ENCODE data around the gene RTN4IP1. TPM values are rescaled to one million over a fixed set of nuclear protein-coding genes. Genes with fewer than 3 reads are reported as not detected.

The RTN4IP1 gene
- total and polyA plus RNA-seq, 10 of the 15 experiments (the other 5 are each of a cell fraction or from before 2014, with no cell fraction given), result 8.2 to 17.0 (median 9.8) TPM

DNA sequence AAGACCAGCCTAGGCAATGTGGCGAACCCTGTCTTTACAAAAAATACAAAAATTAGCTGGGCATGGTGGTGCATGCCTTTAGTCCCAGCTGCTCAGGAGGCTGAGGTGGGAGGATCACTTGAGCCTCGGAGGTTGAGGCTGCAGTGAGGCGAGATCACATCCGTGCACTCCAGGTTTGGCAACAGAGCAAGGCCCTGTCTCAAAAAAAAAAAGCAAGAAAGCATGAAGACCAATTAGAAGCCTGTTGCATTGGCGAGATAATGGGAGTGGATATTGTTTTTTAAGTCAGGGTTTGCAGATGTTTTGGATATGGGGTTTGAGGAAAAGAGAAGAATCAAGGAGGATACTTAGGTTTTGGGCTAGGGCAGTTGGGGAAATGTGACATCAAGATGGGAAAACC lies 5.3 kb upstream of the RTN4IP1 start (continued):
- TF ChIP-seq, protein P1, sequence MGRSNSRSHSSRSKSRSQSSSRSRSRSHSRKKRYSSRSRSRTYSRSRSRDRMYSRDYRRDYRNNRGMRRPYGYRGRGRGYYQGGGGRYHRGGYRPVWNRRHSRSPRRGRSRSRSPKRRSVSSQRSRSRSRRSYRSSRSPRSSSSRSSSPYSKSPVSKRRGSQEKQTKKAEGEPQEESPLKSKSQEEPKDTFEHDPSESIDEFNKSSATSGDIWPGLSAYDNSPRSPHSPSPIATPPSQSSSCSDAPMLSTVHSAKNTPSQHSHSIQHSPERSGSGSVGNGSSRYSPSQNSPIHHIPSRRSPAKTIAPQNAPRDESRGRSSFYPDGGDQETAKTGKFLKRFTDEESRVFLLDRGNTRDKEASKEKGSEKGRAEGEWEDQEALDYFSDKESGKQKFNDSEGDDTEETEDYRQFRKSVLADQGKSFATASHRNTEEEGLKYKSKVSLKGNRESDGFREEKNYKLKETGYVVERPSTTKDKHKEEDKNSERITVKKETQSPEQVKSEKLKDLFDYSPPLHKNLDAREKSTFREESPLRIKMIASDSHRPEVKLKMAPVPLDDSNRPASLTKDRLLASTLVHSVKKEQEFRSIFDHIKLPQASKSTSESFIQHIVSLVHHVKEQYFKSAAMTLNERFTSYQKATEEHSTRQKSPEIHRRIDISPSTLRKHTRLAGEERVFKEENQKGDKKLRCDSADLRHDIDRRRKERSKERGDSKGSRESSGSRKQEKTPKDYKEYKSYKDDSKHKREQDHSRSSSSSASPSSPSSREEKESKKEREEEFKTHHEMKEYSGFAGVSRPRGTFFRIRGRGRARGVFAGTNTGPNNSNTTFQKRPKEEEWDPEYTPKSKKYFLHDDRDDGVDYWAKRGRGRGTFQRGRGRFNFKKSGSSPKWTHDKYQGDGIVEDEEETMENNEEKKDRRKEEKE (IDR thresholded peaks at IDR 0.05), result no peak
- no peak for TF ChIP-seq HDAC2 (IDR thresholded peaks at IDR 0.05)
- TF ChIP-seq, protein P2, sequence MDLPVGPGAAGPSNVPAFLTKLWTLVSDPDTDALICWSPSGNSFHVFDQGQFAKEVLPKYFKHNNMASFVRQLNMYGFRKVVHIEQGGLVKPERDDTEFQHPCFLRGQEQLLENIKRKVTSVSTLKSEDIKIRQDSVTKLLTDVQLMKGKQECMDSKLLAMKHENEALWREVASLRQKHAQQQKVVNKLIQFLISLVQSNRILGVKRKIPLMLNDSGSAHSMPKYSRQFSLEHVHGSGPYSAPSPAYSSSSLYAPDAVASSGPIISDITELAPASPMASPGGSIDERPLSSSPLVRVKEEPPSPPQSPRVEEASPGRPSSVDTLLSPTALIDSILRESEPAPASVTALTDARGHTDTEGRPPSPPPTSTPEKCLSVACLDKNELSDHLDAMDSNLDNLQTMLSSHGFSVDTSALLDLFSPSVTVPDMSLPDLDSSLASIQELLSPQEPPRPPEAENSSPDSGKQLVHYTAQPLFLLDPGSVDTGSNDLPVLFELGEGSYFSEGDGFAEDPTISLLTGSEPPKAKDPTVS (IDR thresholded peaks at IDR 0.05; ENCODE audit: low read depth, low read length), result no peak
- TF ChIP-seq CHD1 (IDR thresholded peaks at IDR 0.05; ENCODE audit: low read depth, low read length), result no peak
- TF ChIP-seq, protein P3, sequence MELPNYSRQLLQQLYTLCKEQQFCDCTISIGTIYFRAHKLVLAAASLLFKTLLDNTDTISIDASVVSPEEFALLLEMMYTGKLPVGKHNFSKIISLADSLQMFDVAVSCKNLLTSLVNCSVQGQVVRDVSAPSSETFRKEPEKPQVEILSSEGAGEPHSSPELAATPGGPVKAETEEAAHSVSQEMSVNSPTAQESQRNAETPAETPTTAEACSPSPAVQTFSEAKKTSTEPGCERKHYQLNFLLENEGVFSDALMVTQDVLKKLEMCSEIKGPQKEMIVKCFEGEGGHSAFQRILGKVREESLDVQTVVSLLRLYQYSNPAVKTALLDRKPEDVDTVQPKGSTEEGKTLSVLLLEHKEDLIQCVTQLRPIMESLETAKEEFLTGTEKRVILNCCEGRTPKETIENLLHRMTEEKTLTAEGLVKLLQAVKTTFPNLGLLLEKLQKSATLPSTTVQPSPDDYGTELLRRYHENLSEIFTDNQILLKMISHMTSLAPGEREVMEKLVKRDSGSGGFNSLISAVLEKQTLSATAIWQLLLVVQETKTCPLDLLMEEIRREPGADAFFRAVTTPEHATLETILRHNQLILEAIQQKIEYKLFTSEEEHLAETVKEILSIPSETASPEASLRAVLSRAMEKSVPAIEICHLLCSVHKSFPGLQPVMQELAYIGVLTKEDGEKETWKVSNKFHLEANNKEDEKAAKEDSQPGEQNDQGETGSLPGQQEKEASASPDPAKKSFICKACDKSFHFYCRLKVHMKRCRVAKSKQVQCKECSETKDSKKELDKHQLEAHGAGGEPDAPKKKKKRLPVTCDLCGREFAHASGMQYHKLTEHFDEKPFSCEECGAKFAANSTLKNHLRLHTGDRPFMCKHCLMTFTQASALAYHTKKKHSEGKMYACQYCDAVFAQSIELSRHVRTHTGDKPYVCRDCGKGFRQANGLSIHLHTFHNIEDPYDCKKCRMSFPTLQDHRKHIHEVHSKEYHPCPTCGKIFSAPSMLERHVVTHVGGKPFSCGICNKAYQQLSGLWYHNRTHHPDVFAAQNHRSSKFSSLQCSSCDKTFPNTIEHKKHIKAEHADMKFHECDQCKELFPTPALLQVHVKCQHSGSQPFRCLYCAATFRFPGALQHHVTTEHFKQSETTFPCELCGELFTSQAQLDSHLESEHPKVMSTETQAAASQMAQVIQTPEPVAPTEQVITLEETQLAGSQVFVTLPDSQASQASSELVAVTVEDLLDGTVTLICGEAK (IDR thresholded peaks at IDR 0.05; ENCODE audit: borderline replicate concordance), result no peak

Data from GM12878 (cell line).